ENCODE data around the gene CHST11.

Gene CHST11

GRCh38 chr12:104746467-104747088 is 289.8 kb downstream of the CHST11 start:
- no peaks in the 10 kb centered on the region for H3K9me3 ChIP-seq (ENCODE audit: insufficient read depth, low read length, severe bottlenecking)
- H3K9ac ChIP-seq (ENCODE audit: low read depth, low read length), result peak overlapping the region; percentile 5; the same call in 1 of the 2 replicates
- peaks cover 79% of the 10 kb centered on the region for H4K20me1 ChIP-seq (ENCODE audit: insufficient read depth, low read length)
- H3K4me1 ChIP-seq (ENCODE audit: insufficient read depth, low read length), result peaks cover 79% of the 10 kb centered on the region
- TF ChIP-seq EZH2 (IDR thresholded peaks at IDR 0.05; ENCODE audit: borderline replicate concordance, low read depth, low read length, severe bottlenecking), result no peak
- TF ChIP-seq CTCF (IDR thresholded peaks at IDR 0.05; ENCODE audit: borderline replicate concordance, extremely low read depth, low read length, poor library complexity, severe bottlenecking), result no peak
- peaks cover 9% of the 10 kb centered on the region; the same call in 1 of the 2 replicates for H3K36me3 ChIP-seq (ENCODE audit: insufficient read depth, low read length)
- H3K27me3 ChIP-seq (ENCODE audit: insufficient read depth, low read length, poor library complexity), result no peaks in the 10 kb centered on the region
- H3K27ac ChIP-seq (ENCODE audit: low read length), result peak overlapping the region; percentile 49
- peaks cover 95% of the 10 kb centered on the region for H3K79me2 ChIP-seq (ENCODE audit: insufficient read depth, low read length)
- peak overlapping the region in 1 of 2 experiments; percentile 16; a peak in 1 of 4 replicates for H3K4me3 ChIP-seq (ENCODE audit: low read depth in 1 of 2, low read length in 2 of 2)
- DNase-seq (no peak), ATAC-seq (ENCODE audit: insufficient read depth, low read depth) (no peak)
- H2AFZ ChIP-seq (ENCODE audit: low read depth, low read length), result no peak overlapping the region
- H3K4me2 ChIP-seq (ENCODE audit: insufficient read depth, low read length), result peak overlapping the region; percentile 51

GRCh38 chr12:104747330-104747729 is 290.6 kb downstream of the CHST11 start:
- Histone ChIP-seq H3K9me3 (ENCODE audit: insufficient read depth, low read length, severe bottlenecking) (no peaks in the 10 kb centered on the region), H4K20me1 (ENCODE audit: insufficient read depth, low read length) (peaks cover 76% of the 10 kb centered on the region), H3K36me3 (ENCODE audit: insufficient read depth, low read length) (peaks cover 13% of the 10 kb centered on the region; the same call in 1 of the 2 replicates), H2AFZ (ENCODE audit: low read depth, low read length) (no peak overlapping the region), H3K9ac (ENCODE audit: low read depth, low read length) (peak overlapping the region; percentile 5; the same call in 1 of the 2 replicates), H3K27me3 (ENCODE audit: insufficient read depth, low read length, poor library complexity) (no peaks in the 10 kb centered on the region), H3K4me1 (ENCODE audit: insufficient read depth, low read length) (peaks cover 72% of the 10 kb centered on the region), H3K4me3 (ENCODE audit: low read depth in 1 of 2, low read length in 2 of 2) (peak overlapping the region in 1 of 2 experiments; percentile 16; a peak in 2 of 4 replicates), H3K27ac (ENCODE audit: low read length) (peak overlapping the region; percentile 49), H3K79me2 (ENCODE audit: insufficient read depth, low read length) (peaks cover 94% of the 10 kb centered on the region), H3K4me2 (ENCODE audit: insufficient read depth, low read length) (peak overlapping the region; percentile 51)
- ATAC-seq (ENCODE audit: insufficient read depth, low read depth) (0 out of 3 replicates have a peak, but pooled peaks have one; percentile 4), DNase-seq (no peak)
- TF ChIP-seq CTCF (IDR thresholded peaks at IDR 0.05; ENCODE audit: borderline replicate concordance, extremely low read depth, low read length, poor library complexity, severe bottlenecking), result no peak
- TF ChIP-seq EZH2 (IDR thresholded peaks at IDR 0.05; ENCODE audit: borderline replicate concordance, low read depth, low read length, severe bottlenecking), result no peak

- no peak overlapping the region for H2AFZ ChIP-seq (ENCODE audit: low read depth, low read length)
- ATAC-seq (ENCODE audit: insufficient read depth, low read depth), result peak; percentile 89
Observed at GRCh38 chr12:104747955-104748354, 291.2 kb downstream of the CHST11 start.

More at GRCh38 chr12:104747955-104748354, 291.2 kb downstream of the CHST11 start:
- Histone ChIP-seq H3K27ac (ENCODE audit: low read length) (peak overlapping the region; percentile 49), H3K9ac (ENCODE audit: low read depth, low read length) (peak overlapping the region; percentile 5; the same call in 1 of the 2 replicates), H3K27me3 (ENCODE audit: insufficient read depth, low read length, poor library complexity) (no peaks in the 10 kb centered on the region), H3K4me3 (ENCODE audit: low read depth in 1 of 2, low read length in 2 of 2) (no peak overlapping the region; a peak in 1 of 4 replicates), H3K36me3 (ENCODE audit: insufficient read depth, low read length) (peaks cover 15% of the 10 kb centered on the region), H3K9me3 (ENCODE audit: insufficient read depth, low read length, severe bottlenecking) (no peaks in the 10 kb centered on the region), H4K20me1 (ENCODE audit: insufficient read depth, low read length) (peaks cover 74% of the 10 kb centered on the region), H3K4me2 (ENCODE audit: insufficient read depth, low read length) (peak overlapping the region; percentile 51), H3K4me1 (ENCODE audit: insufficient read depth, low read length) (peaks cover 67% of the 10 kb centered on the region), H3K79me2 (ENCODE audit: insufficient read depth, low read length) (peaks cover 94% of the 10 kb centered on the region)
- DNase-seq, result peak; percentile 78
- TF ChIP-seq CTCF (IDR thresholded peaks at IDR 0.05; ENCODE audit: borderline replicate concordance, extremely low read depth, low read length, poor library complexity, severe bottlenecking) (no peak), EZH2 (IDR thresholded peaks at IDR 0.05; ENCODE audit: borderline replicate concordance, low read depth, low read length, severe bottlenecking) (no peak)

Data from DND-41 (cell line).